ENCODE data around the gene BRD7.
"Not testable (repeated sequence)": the region's sequence is repeated elsewhere in the genome, so short reads cannot be mapped to it uniquely, and the experiment has no call there.

DNA sequence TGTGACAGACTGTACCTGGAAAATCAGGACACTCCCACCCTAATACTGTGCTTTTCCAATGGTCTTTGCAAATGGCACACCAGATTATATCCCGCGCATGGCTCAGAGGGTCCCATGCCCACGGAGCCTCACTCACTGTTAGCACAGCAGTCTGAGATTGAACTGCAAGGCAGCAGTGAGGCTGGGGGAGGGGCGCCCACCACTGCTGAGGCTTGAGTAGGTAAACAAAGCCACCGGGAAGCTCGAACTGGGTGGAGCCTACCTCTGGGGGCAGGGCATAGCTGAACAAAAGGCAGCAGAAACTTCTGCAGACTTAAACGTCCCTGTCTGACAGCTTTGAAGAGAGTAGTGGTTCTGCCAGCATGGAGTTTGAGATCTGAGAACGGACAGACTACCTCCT lies 25.2 kb downstream of the BRD7 start:
- TF ChIP-seq EP300, POLR2A (IDR thresholded peaks at IDR 0.05): not testable (repeated sequence)
- TF ChIP-seq, protein P1, sequence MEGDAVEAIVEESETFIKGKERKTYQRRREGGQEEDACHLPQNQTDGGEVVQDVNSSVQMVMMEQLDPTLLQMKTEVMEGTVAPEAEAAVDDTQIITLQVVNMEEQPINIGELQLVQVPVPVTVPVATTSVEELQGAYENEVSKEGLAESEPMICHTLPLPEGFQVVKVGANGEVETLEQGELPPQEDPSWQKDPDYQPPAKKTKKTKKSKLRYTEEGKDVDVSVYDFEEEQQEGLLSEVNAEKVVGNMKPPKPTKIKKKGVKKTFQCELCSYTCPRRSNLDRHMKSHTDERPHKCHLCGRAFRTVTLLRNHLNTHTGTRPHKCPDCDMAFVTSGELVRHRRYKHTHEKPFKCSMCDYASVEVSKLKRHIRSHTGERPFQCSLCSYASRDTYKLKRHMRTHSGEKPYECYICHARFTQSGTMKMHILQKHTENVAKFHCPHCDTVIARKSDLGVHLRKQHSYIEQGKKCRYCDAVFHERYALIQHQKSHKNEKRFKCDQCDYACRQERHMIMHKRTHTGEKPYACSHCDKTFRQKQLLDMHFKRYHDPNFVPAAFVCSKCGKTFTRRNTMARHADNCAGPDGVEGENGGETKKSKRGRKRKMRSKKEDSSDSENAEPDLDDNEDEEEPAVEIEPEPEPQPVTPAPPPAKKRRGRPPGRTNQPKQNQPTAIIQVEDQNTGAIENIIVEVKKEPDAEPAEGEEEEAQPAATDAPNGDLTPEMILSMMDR (IDR thresholded peaks at IDR 0.05) = not testable (repeated sequence)
